ENCODE results near the gene ZNF814. TPM values are rescaled to one million over a fixed set of nuclear protein-coding genes. Genes with fewer than 3 reads are reported as not detected.
"Not testable (repeated sequence)": the region's sequence is repeated elsewhere in the genome, so short reads cannot be mapped to it uniquely, and the experiment has no call there.

Gene ZNF814
- total and polyA plus RNA-seq, 2 donors (not counting 1 experiment from before 2014, with no cell fraction given) = 5.5 to 6.1 TPM

- peak in 1 of 2 donors; percentile 28 for DNase-seq (ENCODE audit: low read depth in 2 of 2)
- no peaks in the 10 kb centered on the region for H3K27me3 ChIP-seq (ENCODE audit: control insufficient read depth, insufficient read depth, low read length)
These were observed 16.4 kb downstream of the ZNF814 start for GRCh38 chr19:57872450-57872849.

GRCh38 chr19:57870225-57870624, 18.6 kb downstream of the ZNF814 start:
- Histone ChIP-seq H3K27ac (ENCODE audit: insufficient read depth, low read length) (no peak overlapping the region), H2AFZ (ENCODE audit: low read length) (no peak overlapping the region), H4K20me1 (ENCODE audit: control insufficient read depth, extremely low read depth, insufficient read depth, low read length) (no peaks in the 10 kb centered on the region), H3K4me2 (ENCODE audit: extremely low read depth, insufficient read depth, low read length) (no peak overlapping the region), H3K9ac (ENCODE audit: insufficient read depth, low read length) (no peak overlapping the region), H3K79me2 (ENCODE audit: control insufficient read depth, insufficient read depth, low read length) (no peaks in the 10 kb centered on the region), H3K4me1 (ENCODE audit: control insufficient read depth, extremely low read depth, insufficient read depth, low read length) (no peaks in the 10 kb centered on the region), H3K36me3 (ENCODE audit: control insufficient read depth, insufficient read depth, low read length) (peaks cover 15% of the 10 kb centered on the region), H3K4me3 (replicated peaks in 1 of 4; ENCODE audit: control extremely low read depth in 1 of 4, insufficient read depth in 1 of 4, low read depth in 3 of 4, low read length in 4 of 4) (no peak overlapping the region), H3K27me3 (ENCODE audit: control insufficient read depth, insufficient read depth, low read length) (no peaks in the 10 kb centered on the region), H3K9me3 (ENCODE audit: control insufficient read depth, insufficient read depth, low read depth, low read length) (peaks cover 12% of the 10 kb centered on the region)
- TF ChIP-seq CTCF (conservative IDR thresholded peaks at IDR 0.05 in 1 of 2, IDR thresholded peaks at IDR 0.05 in 1 of 2; ENCODE audit: low read depth in 1 of 2, low read length in 2 of 2) = no peak
- no peak for TF ChIP-seq EZH2 (IDR thresholded peaks at IDR 0.05; ENCODE audit: low read length, missing control alignments)
- no peak for DNase-seq (ENCODE audit: low read depth in 2 of 2)

More at GRCh38 chr19:57872450-57872849, 16.4 kb downstream of the ZNF814 start:
- Histone ChIP-seq H3K36me3 (ENCODE audit: control insufficient read depth, insufficient read depth, low read length) (peaks cover 7% of the 10 kb centered on the region), H3K4me2 (ENCODE audit: extremely low read depth, insufficient read depth, low read length) (no peak overlapping the region), H3K4me3 (replicated peaks in 1 of 4; ENCODE audit: control extremely low read depth in 1 of 4, insufficient read depth in 1 of 4, low read depth in 3 of 4, low read length in 4 of 4) (no peak overlapping the region), H3K4me1 (ENCODE audit: control insufficient read depth, extremely low read depth, insufficient read depth, low read length) (no peaks in the 10 kb centered on the region), H3K9ac (ENCODE audit: insufficient read depth, low read length) (no peak overlapping the region), H3K79me2 (ENCODE audit: control insufficient read depth, insufficient read depth, low read length) (no peaks in the 10 kb centered on the region), H4K20me1 (ENCODE audit: control insufficient read depth, extremely low read depth, insufficient read depth, low read length) (no peaks in the 10 kb centered on the region), H3K27ac (ENCODE audit: insufficient read depth, low read length) (no peak overlapping the region), H3K9me3 (ENCODE audit: control insufficient read depth, insufficient read depth, low read depth, low read length) (peaks cover 9% of the 10 kb centered on the region), H2AFZ (ENCODE audit: low read length) (no peak overlapping the region)
- TF ChIP-seq EZH2 (IDR thresholded peaks at IDR 0.05; ENCODE audit: low read length, missing control alignments) (no peak), CTCF (conservative IDR thresholded peaks at IDR 0.05 in 1 of 2, IDR thresholded peaks at IDR 0.05 in 1 of 2; ENCODE audit: low read depth in 1 of 2, low read length in 2 of 2) (no peak)

GRCh38 chr19:57869655-57870054, 19.2 kb downstream of the ZNF814 start:
- not testable (repeated sequence) for H3K4me2 ChIP-seq (ENCODE audit: extremely low read depth, insufficient read depth, low read length); H3K4me1 ChIP-seq (ENCODE audit: control insufficient read depth, extremely low read depth, insufficient read depth, low read length); H3K27me3 ChIP-seq (ENCODE audit: control insufficient read depth, insufficient read depth, low read length); DNase-seq (ENCODE audit: low read depth in 2 of 2); H4K20me1 ChIP-seq (ENCODE audit: control insufficient read depth, extremely low read depth, insufficient read depth, low read length); H3K4me3 ChIP-seq (replicated peaks in 1 of 4; ENCODE audit: control extremely low read depth in 1 of 4, insufficient read depth in 1 of 4, low read depth in 3 of 4, low read length in 4 of 4); H3K27ac ChIP-seq (ENCODE audit: insufficient read depth, low read length); H2AFZ ChIP-seq (ENCODE audit: low read length); H3K79me2 ChIP-seq (ENCODE audit: control insufficient read depth, insufficient read depth, low read length); H3K9ac ChIP-seq (ENCODE audit: insufficient read depth, low read length)
- Histone ChIP-seq H3K36me3 (ENCODE audit: control insufficient read depth, insufficient read depth, low read length) (peaks cover 15% of the 10 kb centered on the region), H3K9me3 (ENCODE audit: control insufficient read depth, insufficient read depth, low read depth, low read length) (peaks cover 12% of the 10 kb centered on the region)

Data from fibroblast of lung (primary cell).